ENCODE measurements around the gene CSRNP3. TPM values are rescaled to one million over a fixed set of nuclear protein-coding genes. Genes with fewer than 3 reads are reported as not detected.

Gene CSRNP3
- total RNA-seq, 1 experiment from 2014 or later: 39.5 TPM

- Histone ChIP-seq H3K4me3 (ENCODE audit: low read depth, low read length, poor library complexity, severe bottlenecking) (no peak overlapping the region), H3K9me3 (ENCODE audit: low read depth, low read length, poor library complexity, severe bottlenecking) (no peaks in the 10 kb centered on the region), H3K4me1 (ENCODE audit: insufficient read depth, low read length, poor library complexity, severe bottlenecking) (peaks cover 27% of the 10 kb centered on the region), H3K27me3 (replicated peaks; ENCODE audit: insufficient read depth, low read depth, low read length, poor library complexity) (no peaks in the 10 kb centered on the region), H3K36me3 (ENCODE audit: insufficient read depth, low read length, poor library complexity, severe bottlenecking) (peaks cover 32% of the 10 kb centered on the region), H3K27ac (ENCODE audit: low read depth, low read length, poor library complexity, severe bottlenecking) (no peak overlapping the region)
- no peak for DNase-seq (ENCODE audit: low spot score)
- TF ChIP-seq CTCF (conservative IDR thresholded peaks at IDR 0.05; ENCODE audit: low read depth, low read length) (no peak), EZH2 (IDR thresholded peaks at IDR 0.05; ENCODE audit: borderline replicate concordance, low read depth, low read length, poor library complexity, severe bottlenecking) (no peak)
- intact Hi-C loops (cut with micrococcal nuclease; ENCODE audit: unreplicated experiment): no loop called here
- ChIA-PET CTCF (no interaction called here), POLR2A (ENCODE audit: low non-redundant PET) (no interaction called here)
- BruUV-seq (replicated peaks): no TSS peak
These were observed 212.3 kb downstream of the CSRNP3 start for GRCh38 chr2:165681841-165682240.

GRCh38 chr2:165682546-165682945 is 213.0 kb downstream of the CSRNP3 start:
- Histone ChIP-seq H3K4me3 (ENCODE audit: low read depth, low read length, poor library complexity, severe bottlenecking) (no peak overlapping the region), H3K27ac (ENCODE audit: low read depth, low read length, poor library complexity, severe bottlenecking) (no peak overlapping the region), H3K4me1 (ENCODE audit: insufficient read depth, low read length, poor library complexity, severe bottlenecking) (peaks cover 27% of the 10 kb centered on the region), H3K27me3 (replicated peaks; ENCODE audit: insufficient read depth, low read depth, low read length, poor library complexity) (no peaks in the 10 kb centered on the region), H3K9me3 (ENCODE audit: low read depth, low read length, poor library complexity, severe bottlenecking) (no peaks in the 10 kb centered on the region), H3K36me3 (ENCODE audit: insufficient read depth, low read length, poor library complexity, severe bottlenecking) (peaks cover 25% of the 10 kb centered on the region)
- POLR2A ChIA-PET (ENCODE audit: low non-redundant PET): no interaction called here
- DNase-seq (ENCODE audit: low spot score): no peak
- no peak for TF ChIP-seq EZH2 (IDR thresholded peaks at IDR 0.05; ENCODE audit: borderline replicate concordance, low read depth, low read length, poor library complexity, severe bottlenecking)
- TF ChIP-seq CTCF (conservative IDR thresholded peaks at IDR 0.05; ENCODE audit: low read depth, low read length): no peak
- CTCF ChIA-PET: no interaction called here
- no TSS peak for BruUV-seq (replicated peaks)
- intact Hi-C loops (cut with micrococcal nuclease; ENCODE audit: unreplicated experiment): no loop called here

- BruUV-seq (replicated peaks): no TSS peak
- POLR2A ChIA-PET (ENCODE audit: low non-redundant PET): no interaction called here
- peaks cover 15% of the 10 kb centered on the region for H3K4me1 ChIP-seq (ENCODE audit: insufficient read depth, low read length, poor library complexity, severe bottlenecking)
- CTCF ChIA-PET: no interaction called here
- no peak overlapping the region for H3K27ac ChIP-seq (ENCODE audit: low read depth, low read length, poor library complexity, severe bottlenecking)
- H3K36me3 ChIP-seq (ENCODE audit: insufficient read depth, low read length, poor library complexity, severe bottlenecking): peaks cover 9% of the 10 kb centered on the region
- H3K27me3 ChIP-seq (replicated peaks; ENCODE audit: insufficient read depth, low read depth, low read length, poor library complexity): no peaks in the 10 kb centered on the region
- no peak overlapping the region for H3K4me3 ChIP-seq (ENCODE audit: low read depth, low read length, poor library complexity, severe bottlenecking)
- TF ChIP-seq CTCF (conservative IDR thresholded peaks at IDR 0.05; ENCODE audit: low read depth, low read length) (no peak), EZH2 (IDR thresholded peaks at IDR 0.05; ENCODE audit: borderline replicate concordance, low read depth, low read length, poor library complexity, severe bottlenecking) (no peak)
- intact Hi-C loops (cut with micrococcal nuclease; ENCODE audit: unreplicated experiment): no loop called here
- DNase-seq (ENCODE audit: low spot score): no peak
- no peaks in the 10 kb centered on the region for H3K9me3 ChIP-seq (ENCODE audit: low read depth, low read length, poor library complexity, severe bottlenecking)
These were observed 217.3 kb downstream of the CSRNP3 start for GRCh38 chr2:165686800-165687199.
